Skeletal muscle tissue (tissue), 4 donors: ENCODE data around the gene CTAG2. TPM values are rescaled to one million over a fixed set of nuclear protein-coding genes. Genes with fewer than 3 reads are reported as not detected.

Experiments used
- H3K27ac ChIP-seq: one replicate; pipeline ENCODE4 v1.7.0; 2013; ENCODE audit warnings: mild to moderate bottlenecking, low read depth, low read length, inconsistent platforms
- H3K27me3 ChIP-seq, 3 donors: one replicate each; pipeline ENCODE4 v1.7.0; 2013; ENCODE audit warnings: low read length in 3 of 3; ENCODE audit not compliant: control insufficient read depth in 3 of 3, insufficient read depth in 3 of 3
- H3K36me3 ChIP-seq, 3 donors: one replicate each; pipeline ENCODE4 v1.7.0; 2013; ENCODE audit warnings: low read length in 3 of 3; ENCODE audit not compliant: control insufficient read depth in 3 of 3, insufficient read depth in 3 of 3
- H3K4me1 ChIP-seq, 3 donors: one replicate each; pipeline ENCODE4 v1.7.0; 2013; ENCODE audit warnings: low read length in 3 of 3, mild to moderate bottlenecking in 3 of 3; ENCODE audit not compliant: control insufficient read depth in 3 of 3, insufficient read depth in 3 of 3
- H3K4me3 ChIP-seq, 3 donors: one replicate each; pipeline ENCODE4 v1.7.0; 2013; ENCODE audit warnings: low read length in 3 of 3
- H3K9ac ChIP-seq, 3 donors: one replicate each; pipeline ENCODE4 v1.7.0; 2013; ENCODE audit warnings: low read length in 3 of 3, mild to moderate bottlenecking in 3 of 3, moderate library complexity in 2 of 3, low read depth in 1 of 3
- H3K9me3 ChIP-seq, 3 donors: one replicate each; pipeline ENCODE4 v1.7.0; 2013; ENCODE audit warnings: low read length in 3 of 3; ENCODE audit not compliant: control insufficient read depth in 3 of 3
- total RNA-seq: library from RNA; depleted of rRNA; stranded (reverse); fragments of >200 nt; gene quantifications from one replicate; pipeline ENCODE4 v1.2.3, GENCODE V29; 2014
- donor health status: Osteomylitis.

Gene CTAG2
- total RNA-seq, 1 donor from 2014 or later: not detected

- H3K36me3 ChIP-seq: no peaks in the 10 kb centered on the region
Measured at GRCh38 chrX:154660541-154660940, 7.2 kb upstream of the CTAG2 start.

GRCh38 chrX:154658957-154659356 lies 5.6 kb upstream of the CTAG2 start:
- Histone ChIP-seq H3K27ac (no peak overlapping the region), H3K9ac (no peak overlapping the region), H3K4me1 (no peaks in the 10 kb centered on the region), H3K27me3 (no peaks in the 10 kb centered on the region), H3K36me3 (no peaks in the 10 kb centered on the region), H3K9me3 (peaks cover 0 to 4% (median 0%) of the 10 kb centered on the region in 3 donors), H3K4me3 (no peak overlapping the region)

More at GRCh38 chrX:154660541-154660940, 7.2 kb upstream of the CTAG2 start:
- Histone ChIP-seq H3K9ac (no peak overlapping the region), H3K4me1 (no peaks in the 10 kb centered on the region), H3K4me3 (no peak overlapping the region), H3K27ac (no peak overlapping the region), H3K27me3 (no peaks in the 10 kb centered on the region), H3K9me3 (peaks cover 0 to 4% (median 2%) of the 10 kb centered on the region in 3 donors)

DNA sequence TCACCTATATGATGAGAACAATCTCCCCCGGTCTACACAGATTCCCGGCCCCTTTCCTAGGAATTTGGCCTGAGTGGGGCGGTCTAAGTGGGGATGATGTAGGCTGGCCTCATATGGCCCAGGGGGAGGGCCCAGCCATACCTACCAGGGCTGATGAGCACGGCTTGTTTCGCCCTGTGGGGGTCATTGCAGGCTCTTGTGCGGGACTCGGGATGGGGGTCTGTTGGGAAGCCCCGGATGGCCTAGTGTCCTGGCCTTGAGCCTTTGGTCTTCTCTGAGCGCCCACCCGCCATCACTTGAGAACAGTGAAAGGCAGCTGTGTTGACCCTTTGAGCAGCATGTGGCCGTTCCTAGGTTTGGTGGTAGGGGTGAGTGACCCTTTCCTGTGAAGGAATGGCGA lies 4.8 kb upstream of the CTAG2 start:
- Histone ChIP-seq H3K27me3 (no peaks in the 10 kb centered on the region), H3K9me3 (peaks cover 0 to 4% (median 0%) of the 10 kb centered on the region in 3 donors), H3K4me1 (no peaks in the 10 kb centered on the region), H3K27ac (no peak overlapping the region), H3K4me3 (no peak overlapping the region), H3K9ac (no peak overlapping the region), H3K36me3 (no peaks in the 10 kb centered on the region)

- Histone ChIP-seq H3K9me3 (peaks cover 0 to under 1% (median 0%) of the 10 kb centered on the region in 3 donors), H3K4me3 (no peak overlapping the region), H3K36me3 (no peaks in the 10 kb centered on the region), H3K27me3 (no peaks in the 10 kb centered on the region), H3K4me1 (no peaks in the 10 kb centered on the region), H3K9ac (no peak overlapping the region), H3K27ac (no peak overlapping the region)
Measured at GRCh38 chrX:154657226-154657805, 3.9 kb upstream of the CTAG2 start.

DNA sequence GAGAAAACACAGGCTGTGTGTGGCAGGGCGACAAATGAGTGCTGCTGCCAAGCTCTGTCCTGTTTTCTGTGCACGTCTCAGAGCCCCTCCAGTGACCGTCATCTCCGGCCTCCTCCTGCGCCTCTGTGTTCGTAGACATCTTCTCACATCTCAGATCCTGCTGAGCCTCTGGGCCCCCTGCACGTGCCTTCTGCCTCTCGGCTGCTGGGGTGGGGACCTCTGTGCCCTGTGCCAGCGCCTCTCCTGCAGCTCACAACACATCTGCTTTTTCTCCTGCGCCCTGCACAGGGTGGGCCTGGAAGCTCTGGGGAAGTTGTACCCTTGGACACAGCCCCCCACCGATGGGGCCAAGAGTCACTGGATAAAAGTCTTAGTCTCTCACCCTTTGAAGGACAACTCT lies 2.4 kb upstream of the CTAG2 start:
- Histone ChIP-seq H3K4me1 (no peaks in the 10 kb centered on the region), H3K9ac (no peak overlapping the region), H3K27ac (no peak overlapping the region), H3K36me3 (no peaks in the 10 kb centered on the region), H3K9me3 (no peaks in the 10 kb centered on the region), H3K27me3 (no peaks in the 10 kb centered on the region), H3K4me3 (no peak overlapping the region)

DNA sequence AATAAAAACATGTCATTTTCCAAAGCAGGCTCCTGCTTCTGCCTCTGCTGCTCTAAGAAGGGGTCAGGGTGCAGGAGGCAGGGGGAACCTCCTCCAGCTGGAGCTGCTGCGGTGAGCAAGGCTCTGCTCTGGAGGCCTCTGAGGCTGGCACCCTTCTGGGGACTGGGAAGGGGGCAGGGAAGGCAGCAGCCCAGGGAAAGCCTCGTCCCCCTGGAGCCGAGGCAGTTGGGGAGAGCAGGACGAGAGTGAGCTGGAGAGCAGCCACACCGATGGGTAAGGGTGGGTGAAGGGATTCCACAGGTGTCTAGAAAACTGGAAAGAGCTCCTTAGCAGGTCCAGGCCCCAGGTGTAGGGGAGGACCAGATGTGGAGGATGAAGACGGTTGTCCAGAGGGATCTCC lies 2.0 kb upstream of the CTAG2 start:
- H3K27me3 ChIP-seq: no peaks in the 10 kb centered on the region
- H3K4me1 ChIP-seq: no peaks in the 10 kb centered on the region
- no peak overlapping the region for H3K27ac ChIP-seq
- H3K9me3 ChIP-seq: no peaks in the 10 kb centered on the region
- H3K4me3 ChIP-seq: no peak overlapping the region
- H3K9ac ChIP-seq: no peak overlapping the region
- H3K36me3 ChIP-seq: no peaks in the 10 kb centered on the region

- H3K27ac ChIP-seq: no peak overlapping the region
- H3K36me3 ChIP-seq: no peaks in the 10 kb centered on the region
- H3K4me3 ChIP-seq: no peak overlapping the region
- no peaks in the 10 kb centered on the region for H3K4me1 ChIP-seq
- no peaks in the 10 kb centered on the region for H3K9me3 ChIP-seq
- H3K27me3 ChIP-seq: no peaks in the 10 kb centered on the region
- H3K9ac ChIP-seq: no peak overlapping the region
Measured at GRCh38 chrX:154654925-154655324, 1.5 kb upstream of the CTAG2 start.

DNA sequence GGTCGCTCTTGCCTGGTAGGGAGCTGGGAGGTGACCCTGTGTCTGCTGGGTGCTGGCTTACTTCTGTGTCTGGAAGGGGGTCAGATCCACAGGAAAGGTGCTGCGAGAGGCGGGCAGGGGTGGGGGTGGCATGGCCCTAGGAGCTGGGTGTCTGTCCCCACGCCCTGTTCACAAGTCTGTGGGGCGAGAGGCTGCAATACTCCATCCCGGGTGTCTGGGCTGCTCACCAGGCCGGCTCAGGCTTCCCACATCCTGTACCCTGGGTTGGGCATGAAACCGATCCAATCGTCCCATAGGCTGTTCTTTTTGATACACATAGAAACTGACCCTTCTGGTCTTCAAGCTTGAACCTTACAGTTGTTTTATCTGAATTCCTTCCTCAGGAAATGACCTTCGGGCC lies 993 bp upstream of the CTAG2 start:
- Histone ChIP-seq H3K27me3 (no peaks in the 10 kb centered on the region), H3K4me3 (no peak overlapping the region), H3K27ac (no peak overlapping the region), H3K4me1 (no peaks in the 10 kb centered on the region), H3K9ac (no peak overlapping the region), H3K36me3 (no peaks in the 10 kb centered on the region), H3K9me3 (no peaks in the 10 kb centered on the region)

DNA sequence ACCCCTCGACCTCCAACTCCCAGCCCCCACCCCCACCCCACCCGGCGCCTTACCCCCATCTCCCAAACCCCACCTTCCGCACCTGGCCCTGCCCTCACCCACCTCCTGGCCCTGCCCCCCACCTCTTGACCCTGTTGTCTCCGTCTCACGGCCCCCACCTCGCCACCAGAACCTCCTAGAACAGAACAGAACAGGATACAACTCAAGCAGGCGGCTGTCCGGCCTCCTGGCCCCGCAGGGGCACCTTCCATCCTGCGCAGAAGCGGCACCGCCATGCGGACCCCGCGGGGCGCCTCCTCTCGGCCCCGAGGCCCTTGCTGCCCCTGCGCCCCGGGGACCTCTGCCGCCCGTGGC lies 354 bp downstream of the CTAG2 start:
- H3K27ac ChIP-seq: no peak overlapping the region
- H3K4me3 ChIP-seq: no peak overlapping the region
- H3K9me3 ChIP-seq: no peaks in the 10 kb centered on the region
- no peak overlapping the region for H3K9ac ChIP-seq
- H3K27me3 ChIP-seq: no peaks in the 10 kb centered on the region
- no peaks in the 10 kb centered on the region for H3K4me1 ChIP-seq
- H3K36me3 ChIP-seq: no peaks in the 10 kb centered on the region

DNA sequence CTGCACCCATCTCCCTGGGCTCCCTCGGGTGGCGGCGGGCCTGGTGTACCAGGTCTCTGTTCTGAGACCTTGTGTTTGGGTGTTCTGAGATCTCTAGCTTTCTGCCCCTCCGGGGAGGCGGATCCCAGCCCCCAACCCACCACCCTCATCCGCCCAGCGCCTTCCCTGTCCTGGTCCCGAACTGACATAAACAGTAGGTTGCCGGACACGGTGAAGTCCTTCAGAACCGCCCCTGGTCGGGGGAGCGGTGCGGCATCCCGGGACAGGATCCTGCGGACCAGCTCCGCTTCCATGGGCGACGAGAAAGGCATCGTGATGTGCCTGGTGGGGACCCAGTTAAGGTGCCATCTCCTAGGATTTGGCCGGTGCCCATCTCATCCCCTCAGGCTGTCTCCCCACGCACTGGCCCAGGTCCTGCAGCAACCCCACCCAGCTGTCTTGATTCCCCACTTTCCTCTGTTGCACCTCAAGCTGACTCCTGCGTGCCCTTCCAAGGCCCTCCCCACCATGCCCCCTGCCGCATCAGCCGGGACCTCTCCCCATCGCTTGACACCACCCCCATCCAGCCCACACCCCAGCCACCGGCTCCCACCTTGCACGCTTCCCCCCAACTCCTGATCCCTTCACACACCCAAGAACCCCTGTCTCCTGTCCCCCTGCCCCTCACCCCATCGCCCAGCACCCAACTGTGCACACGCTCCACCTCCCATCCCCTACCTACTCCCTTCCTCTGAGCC lies 900 bp downstream of the CTAG2 start:
- Histone ChIP-seq H3K4me1 (no peaks in the 10 kb centered on the region), H3K9me3 (no peaks in the 10 kb centered on the region), H3K36me3 (no peaks in the 10 kb centered on the region), H3K9ac (no peak overlapping the region), H3K27ac (no peak overlapping the region), H3K27me3 (no peaks in the 10 kb centered on the region), H3K4me3 (no peak overlapping the region)
